BE2C (cell line): ENCODE data around the gene C22orf39.

Source experiments
- DNase-seq: peaks from one replicate; pipeline ENCODE4 v3.0.0-alpha.2; 2020
- H3K27me3 ChIP-seq: fragments of 250-450 bp; sonication (Bioruptor Pico); 2 replicates; pipeline ENCODE4 v1.5.1; 2020; ENCODE audit warnings: mild to moderate bottlenecking
- H3K36me3 ChIP-seq: fragments of 250-450 bp; sonication (Bioruptor Pico); 2 replicates; pipeline ENCODE4 v1.5.1; 2020; ENCODE audit warnings: mild to moderate bottlenecking
- H3K4me1 ChIP-seq: fragments of 250-450 bp; sonication (Bioruptor Pico); 2 replicates; pipeline ENCODE4 v1.5.1; 2020
- H3K4me3 ChIP-seq: 2 replicates; pipeline ENCODE4 v1.5.1; 2011; ENCODE audit warnings: low read depth, low read length
- H3K9me3 ChIP-seq: fragments of 250-450 bp; sonication (Bioruptor Pico); 2 replicates; pipeline ENCODE4 v1.5.1; 2020
- CTCF ChIP-seq: IDR thresholded peaks from 2 replicates; pipeline ENCODE4 v1.5.1; 2012; ENCODE audit warnings: mild to moderate bottlenecking, low read depth, low read length

Gene C22orf39

DNA sequence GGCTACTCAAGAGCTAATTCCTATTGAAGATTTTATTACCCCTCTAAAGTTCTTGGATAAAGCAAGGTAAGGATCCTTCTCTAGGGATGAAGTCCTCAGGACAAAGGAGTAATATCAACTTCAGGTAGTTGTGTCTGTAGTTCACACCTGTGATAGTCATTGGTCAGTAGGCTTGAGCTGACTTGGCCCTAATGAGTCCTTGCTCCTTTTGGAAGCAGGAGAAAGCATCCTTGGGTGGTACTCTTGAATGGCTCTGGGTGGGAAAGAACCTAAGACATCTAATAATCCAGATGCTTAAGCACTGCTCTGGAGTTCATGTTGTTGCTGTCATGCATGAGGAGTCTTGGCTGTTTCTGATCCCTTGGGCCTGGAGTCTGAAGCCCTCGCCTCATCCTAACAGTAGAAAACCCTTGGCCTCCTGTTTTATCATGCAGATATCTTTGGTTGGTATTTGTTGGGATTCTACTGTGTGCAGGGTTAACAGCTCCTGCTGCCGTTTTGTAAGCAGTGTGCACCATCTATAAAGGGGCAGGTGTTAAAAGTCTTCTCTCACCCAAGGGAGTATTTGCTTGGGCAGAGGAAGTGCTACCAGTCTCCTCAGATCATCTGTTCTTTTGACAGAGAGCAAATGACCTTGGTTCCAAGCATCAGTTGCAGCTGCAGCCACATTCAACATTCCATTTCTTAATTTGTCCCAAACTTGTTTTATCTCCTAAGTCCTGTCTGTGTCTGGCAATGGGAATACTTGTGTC is 12.5 kb downstream of the C22orf39 start:
- Histone ChIP-seq H3K4me1 (0 out of 2 replicates have a peak, but pooled peaks cover 2% of the 10 kb centered on the region), H3K9me3 (no peaks in the 10 kb centered on the region), H3K27me3 (no peaks in the 10 kb centered on the region), H3K4me3 (no peak overlapping the region), H3K36me3 (peaks cover 28% of the 10 kb centered on the region)
- no peak for DNase-seq
- TF ChIP-seq CTCF = no peak

DNA sequence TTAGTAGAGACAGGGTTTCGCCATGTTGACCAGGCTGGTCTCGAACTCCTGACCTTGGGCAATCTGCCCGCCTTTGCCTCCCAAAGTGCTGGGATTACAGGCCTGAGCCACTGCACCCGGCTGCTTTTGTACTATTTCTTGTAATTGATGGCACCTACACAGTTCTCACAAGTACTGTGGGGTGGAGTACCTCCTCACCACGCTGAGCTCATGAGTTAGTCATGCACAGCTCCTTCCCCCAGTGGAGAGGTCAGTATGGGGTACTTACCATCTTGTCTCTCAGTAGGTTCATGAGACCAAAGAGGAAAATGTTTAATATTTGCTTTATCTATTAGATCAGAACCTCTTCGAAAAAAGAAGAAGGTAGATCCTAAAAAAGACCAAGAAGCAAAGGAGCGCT is 13.1 kb downstream of the C22orf39 start:
- Histone ChIP-seq H3K4me3 (no peak overlapping the region), H3K27me3 (no peaks in the 10 kb centered on the region), H3K4me1 (0 out of 2 replicates have a peak, but pooled peaks cover 4% of the 10 kb centered on the region), H3K9me3 (no peaks in the 10 kb centered on the region), H3K36me3 (peaks cover 28% of the 10 kb centered on the region)
- TF ChIP-seq CTCF = no peak
- DNase-seq = no peak

DNA sequence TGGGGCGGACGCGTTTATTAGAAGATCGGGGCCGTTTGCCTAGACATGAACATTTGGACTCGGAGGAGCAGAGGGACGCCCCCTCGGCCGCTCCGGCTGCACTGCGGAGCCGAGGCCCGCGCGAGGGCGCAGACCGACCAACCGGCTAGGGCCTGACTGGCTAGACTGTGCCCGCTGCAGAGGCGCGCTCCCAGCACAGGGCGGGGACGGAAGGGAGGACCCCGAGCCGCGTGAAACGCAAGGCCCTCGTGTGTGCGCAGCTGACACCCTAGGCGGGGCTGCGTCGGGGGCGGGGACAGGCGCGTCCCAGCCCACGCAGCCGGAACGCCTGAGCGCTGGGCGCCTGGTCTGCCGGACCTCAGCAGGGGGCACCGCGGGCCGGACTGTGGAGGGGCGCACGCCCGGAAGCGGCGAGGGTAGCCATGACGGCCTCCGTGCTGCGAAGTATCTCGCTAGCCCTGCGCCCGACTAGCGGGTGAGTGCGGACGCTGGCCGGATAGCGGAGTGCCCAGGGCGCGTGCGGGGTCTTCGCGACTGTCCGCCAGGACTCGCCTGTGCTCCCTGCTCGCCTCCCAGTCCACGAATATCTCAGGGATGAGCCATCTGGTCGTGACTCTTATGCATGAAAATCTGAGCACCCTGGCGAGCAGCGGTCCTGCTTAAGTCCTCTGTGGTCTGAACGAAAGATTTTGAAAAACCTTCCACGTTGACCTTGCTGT is 15.2 kb downstream of the C22orf39 start, which contains the start of gene MRPL40:
Gene MRPL40 (plus strand): TSS at position 413 of the 719 bp plus-strand sequence. CDS start 10 bp downstream, at position 423.
- Histone ChIP-seq H3K4me1 (0 out of 2 replicates have a peak, but pooled peaks cover 4% of the 10 kb centered on the region), H3K9me3 (no peaks in the 10 kb centered on the region), H3K27me3 (no peaks in the 10 kb centered on the region), H3K36me3 (peaks cover 25% of the 10 kb centered on the region), H3K4me3 (peak within 1 kb of the TSS; percentile 99)
- TF ChIP-seq CTCF = no peak
- DNase-seq = peak; percentile 97

- H3K36me3 ChIP-seq = peaks cover 23% of the 10 kb centered on the region
These were observed 15.8 kb downstream of the C22orf39 start, which contains the start of gene HIRA for GRCh38 chr22:19431649-19432132. HIRA (minus strand) TSS chr22:19431733; CDS start chr22:19431476, 257 bp downstream.

DNA sequence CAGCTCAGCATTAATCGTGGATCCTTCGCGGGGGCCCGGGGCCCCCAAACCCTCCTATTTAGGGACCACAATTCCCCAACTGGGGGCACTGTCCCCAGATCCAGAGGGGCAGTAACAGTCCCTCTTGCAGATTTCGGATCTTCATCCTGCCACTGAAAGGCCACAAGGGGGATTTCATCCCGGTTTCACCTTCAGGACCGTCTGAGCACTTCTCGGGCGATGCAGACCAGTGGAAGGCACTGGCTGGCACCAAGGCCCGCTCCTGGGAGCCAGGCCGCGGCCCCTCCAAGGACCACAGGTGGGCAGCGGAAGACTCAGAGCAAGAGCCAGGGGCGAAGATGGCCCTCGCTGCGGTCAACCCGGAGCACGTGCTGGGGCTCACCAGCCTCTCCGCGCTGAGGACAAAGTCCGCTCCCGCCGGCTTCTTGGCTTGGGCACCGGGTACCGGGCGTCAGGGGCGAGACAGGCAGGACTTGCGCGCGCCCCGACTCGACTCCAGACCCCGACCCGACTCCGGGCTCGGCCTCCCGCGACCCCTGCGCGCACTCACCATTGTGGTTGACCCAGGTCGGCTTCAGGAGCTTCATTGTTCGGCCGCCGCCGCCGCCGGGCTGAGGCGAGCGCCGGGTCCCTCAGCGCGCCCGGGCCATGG is 16.5 kb downstream of the C22orf39 start:
- H3K4me3 ChIP-seq = peak overlapping the region; percentile 99
- no peaks in the 10 kb centered on the region for H3K27me3 ChIP-seq
- H3K4me1 ChIP-seq = 0 out of 2 replicates have a peak, but pooled peaks cover 4% of the 10 kb centered on the region
- H3K9me3 ChIP-seq = no peaks in the 10 kb centered on the region
- peaks cover 20% of the 10 kb centered on the region for H3K36me3 ChIP-seq
- TF ChIP-seq CTCF = peak; percentile 34
- peak; percentile 30 for DNase-seq

More at GRCh38 chr22:19431649-19432132, 15.8 kb downstream of the C22orf39 start, which contains the start of gene HIRA:
- peak within 1 kb of the TSS; percentile 99 for H3K4me3 ChIP-seq
- peak; percentile 86 for DNase-seq
- TF ChIP-seq CTCF = no peak
- 0 out of 2 replicates have a peak, but pooled peaks cover 4% of the 10 kb centered on the region for H3K4me1 ChIP-seq
- H3K9me3 ChIP-seq = no peaks in the 10 kb centered on the region
- no peaks in the 10 kb centered on the region for H3K27me3 ChIP-seq
